ENCODE measurements around the gene MAP3K7CL. TPM values are rescaled to one million over a fixed set of nuclear protein-coding genes. Genes with fewer than 3 reads are reported as not detected.
A peak's percentile ranks its signal among the peaks of the same experiment; 100 is the strongest.
"Not testable (repeated sequence)": the region's sequence is repeated elsewhere in the genome, so short reads cannot be mapped to it uniquely, and the experiment has no call there.

MAP3K7CL gene
- total RNA-seq, 6 donors from 2014 or later = 3.5 to 9.4 (median 5.9) TPM

- Histone ChIP-seq H3K36me3 (no peaks in the 10 kb centered on the region), H3K4me3 (peak overlapping the region in 1 of 4 donors; percentile 18), H3K27me3 (no peaks in the 10 kb centered on the region), H3K27ac (no peak overlapping the region), H3K9me3 (no peaks in the 10 kb centered on the region), H3K4me1 (no peaks in the 10 kb centered on the region)
- TF ChIP-seq CTCF (IDR thresholded peaks at IDR 0.05) (no peak), POLR2AphosphoS5 (IDR thresholded peaks at IDR 0.05) (no peak), POLR2A (IDR thresholded peaks at IDR 0.05) (no peak), EP300 (IDR thresholded peaks at IDR 0.05) (no peak)
- DNase-seq = no peak
- peak; percentile 71 to 94 for ATAC-seq (ENCODE audit: low FRiP score in 2 of 2)
- WGBS, 2 donors = 53 to 58% methylated on average over 25 of the region's 25 CpGs
These were observed 24.9 kb downstream of the MAP3K7CL start for GRCh38 chr21:29155118-29155932.

GRCh38 chr21:29155933-29156260 lies 25.5 kb downstream of the MAP3K7CL start:
- TF ChIP-seq POLR2A (IDR thresholded peaks at IDR 0.05) (no peak), POLR2AphosphoS5 (IDR thresholded peaks at IDR 0.05) (no peak), EP300 (IDR thresholded peaks at IDR 0.05) (no peak), CTCF (IDR thresholded peaks at IDR 0.05) (no peak)
- ATAC-seq (ENCODE audit: low FRiP score in 2 of 2) (no peak), DNase-seq (no peak)
- Histone ChIP-seq H3K27me3 (no peaks in the 10 kb centered on the region), H3K27ac (no peak overlapping the region), H3K9me3 (no peaks in the 10 kb centered on the region), H3K4me3 (no peak overlapping the region), H3K36me3 (no peaks in the 10 kb centered on the region), H3K4me1 (no peaks in the 10 kb centered on the region)
- 95% methylated on average over 2 of the region's 2 CpGs for WGBS, 2 donors

- H3K36me3 ChIP-seq = no peaks in the 10 kb centered on the region
- ATAC-seq (ENCODE audit: low FRiP score in 2 of 2) (no peak), DNase-seq (no peak)
- no peaks in the 10 kb centered on the region for H3K9me3 ChIP-seq
- no peaks in the 10 kb centered on the region for H3K27me3 ChIP-seq
- no peak overlapping the region for H3K4me3 ChIP-seq
- TF ChIP-seq CTCF (IDR thresholded peaks at IDR 0.05) (no peak), EP300 (IDR thresholded peaks at IDR 0.05) (no peak), POLR2AphosphoS5 (IDR thresholded peaks at IDR 0.05) (no peak), POLR2A (IDR thresholded peaks at IDR 0.05) (no peak)
- whole genome bisulfite sequencing, 2 donors = 79 to 84% methylated on average over 2 of the region's 2 CpGs
- H3K4me1 ChIP-seq = no peaks in the 10 kb centered on the region
- no peak overlapping the region for H3K27ac ChIP-seq
These were observed 26.6 kb downstream of the MAP3K7CL start for GRCh38 chr21:29157080-29157479.

- H3K36me3 ChIP-seq = no peaks in the 10 kb centered on the region
- WGBS, 2 donors = 88 to 92% methylated on average over 4 of the region's 4 CpGs
- no peaks in the 10 kb centered on the region for H3K9me3 ChIP-seq
- H3K27me3 ChIP-seq = no peaks in the 10 kb centered on the region
- no peak overlapping the region for H3K27ac ChIP-seq
- TF ChIP-seq POLR2A (IDR thresholded peaks at IDR 0.05) = no peak
- TF ChIP-seq CTCF (IDR thresholded peaks at IDR 0.05) = no peak
- TF ChIP-seq EP300 (IDR thresholded peaks at IDR 0.05) = no peak
- no peak for TF ChIP-seq POLR2AphosphoS5 (IDR thresholded peaks at IDR 0.05)
- no peak overlapping the region for H3K4me3 ChIP-seq
- no peak for ATAC-seq (ENCODE audit: low FRiP score in 2 of 2)
- DNase-seq = no peak
- H3K4me1 ChIP-seq = peaks cover 8 to 20% (median 16%) of the 10 kb centered on the region in 4 donors
These were observed 29.4 kb downstream of the MAP3K7CL start for GRCh38 chr21:29159842-29160241.

- ATAC-seq (ENCODE audit: low FRiP score in 2 of 2) (peak; percentile 73 to 87), DNase-seq (peak in 1 of 2 donors; percentile 69)
- not testable (repeated sequence) for H3K27me3 ChIP-seq, H3K36me3 ChIP-seq, H3K4me3 ChIP-seq, H3K9me3 ChIP-seq
- 52 to 61% methylated on average over 9 of the region's 9 CpGs for WGBS, 2 donors
- Histone ChIP-seq H3K4me1 (peaks cover 8 to 20% (median 16%) of the 10 kb centered on the region in 4 donors), H3K27ac (peak overlapping the region; percentile 43 to 69 (median 63))
- TF ChIP-seq POLR2AphosphoS5 (IDR thresholded peaks at IDR 0.05) = peak; percentile 43 to 53
- TF ChIP-seq EP300 (IDR thresholded peaks at IDR 0.05) = peak in 1 of 4 donors; percentile 75
These were observed 32.4 kb downstream of the MAP3K7CL start for GRCh38 chr21:29162825-29163224.

All from upper lobe of left lung (tissue), 6 donors.